ENCODE results near the gene DNAI1.

Gene DNAI1

GRCh38 chr9:34458013-34458958 lies at the start of gene DNAI1, which contains the start of gene FAM219A:
Gene DNAI1 (plus strand): TSS chr9:34458805. CDS start chr9:34459006, 201 bp downstream.
Gene FAM219A (minus strand): TSS chr9:34458570. CDS start chr9:34458263, 307 bp downstream.
- Histone ChIP-seq H4K20me1 (ENCODE audit: insufficient read depth) (no peaks in the 10 kb centered on the region), H3K9ac (peak within 1 kb of the TSS; percentile 71; the same call in 1 of the 2 replicates), H2AFZ (ENCODE audit: low read depth) (peak within 1 kb of the TSS; percentile 47; the same call in 1 of the 2 replicates), H3K27me3 (ENCODE audit: insufficient read depth, low read depth) (0 out of 2 replicates have a peak, but pooled peaks cover 2% of the 10 kb centered on the region), H3K4me1 (ENCODE audit: low read depth, poor library complexity, severe bottlenecking) (peaks cover 18% of the 10 kb centered on the region), H3K4me2 (peak within 1 kb of the TSS; percentile 77), H3K79me2 (ENCODE audit: insufficient read depth, low read depth) (peaks cover 25% of the 10 kb centered on the region), H3K27ac (peak within 1 kb of the TSS; percentile 50), H3K36me3 (ENCODE audit: insufficient read depth) (no peaks in the 10 kb centered on the region), H3K4me3 (IDR thresholded peaks at IDR 0.05; ENCODE audit: insufficient read depth, low read depth, low read length) (no peak within 1 kb of the TSS)
- TF ChIP-seq CTCF (conservative IDR thresholded peaks at IDR 0.05; ENCODE audit: low read depth, low read length) = no peak

- H3K36me3 ChIP-seq (ENCODE audit: insufficient read depth) = no peaks in the 10 kb centered on the region
- H4K20me1 ChIP-seq (ENCODE audit: insufficient read depth) = no peaks in the 10 kb centered on the region
- H3K4me3 ChIP-seq (IDR thresholded peaks at IDR 0.05; ENCODE audit: insufficient read depth, low read depth, low read length) = no peak overlapping the region
- no peak for TF ChIP-seq CTCF (conservative IDR thresholded peaks at IDR 0.05; ENCODE audit: low read depth, low read length)
- no peaks in the 10 kb centered on the region for H3K79me2 ChIP-seq (ENCODE audit: insufficient read depth, low read depth)
- no peak overlapping the region for H2AFZ ChIP-seq (ENCODE audit: low read depth)
- H3K4me1 ChIP-seq (ENCODE audit: low read depth, poor library complexity, severe bottlenecking) = no peaks in the 10 kb centered on the region
- H3K9ac ChIP-seq = no peak overlapping the region
- no peaks in the 10 kb centered on the region for H3K27me3 ChIP-seq (ENCODE audit: insufficient read depth, low read depth)
- H3K27ac ChIP-seq = no peak overlapping the region
- H3K4me2 ChIP-seq = no peak overlapping the region
These were observed 49.5 kb upstream of the DNAI1 start for GRCh38 chr9:34409154-34409553.

- no peak overlapping the region for H3K4me2 ChIP-seq
- no peaks in the 10 kb centered on the region for H3K4me1 ChIP-seq (ENCODE audit: low read depth, poor library complexity, severe bottlenecking)
- no peak overlapping the region for H2AFZ ChIP-seq (ENCODE audit: low read depth)
- no peaks in the 10 kb centered on the region for H3K79me2 ChIP-seq (ENCODE audit: insufficient read depth, low read depth)
- H3K4me3 ChIP-seq (IDR thresholded peaks at IDR 0.05; ENCODE audit: insufficient read depth, low read depth, low read length) = no peak overlapping the region
- H3K9ac ChIP-seq = no peak overlapping the region
- TF ChIP-seq CTCF (conservative IDR thresholded peaks at IDR 0.05; ENCODE audit: low read depth, low read length) = no peak
- no peak overlapping the region for H3K27ac ChIP-seq
- no peaks in the 10 kb centered on the region for H3K36me3 ChIP-seq (ENCODE audit: insufficient read depth)
- H3K27me3 ChIP-seq (ENCODE audit: insufficient read depth, low read depth) = no peaks in the 10 kb centered on the region
- no peaks in the 10 kb centered on the region for H4K20me1 ChIP-seq (ENCODE audit: insufficient read depth)
These were observed 46.3 kb upstream of the DNAI1 start for GRCh38 chr9:34412336-34412735.

- H3K27ac ChIP-seq = no peak overlapping the region
- no peaks in the 10 kb centered on the region for H3K4me1 ChIP-seq (ENCODE audit: low read depth, poor library complexity, severe bottlenecking)
- no peaks in the 10 kb centered on the region for H3K79me2 ChIP-seq (ENCODE audit: insufficient read depth, low read depth)
- no peak overlapping the region for H3K4me2 ChIP-seq
- H3K9ac ChIP-seq = no peak overlapping the region
- H3K27me3 ChIP-seq (ENCODE audit: insufficient read depth, low read depth) = no peaks in the 10 kb centered on the region
- no peaks in the 10 kb centered on the region for H4K20me1 ChIP-seq (ENCODE audit: insufficient read depth)
- H2AFZ ChIP-seq (ENCODE audit: low read depth) = no peak overlapping the region
- TF ChIP-seq CTCF (conservative IDR thresholded peaks at IDR 0.05; ENCODE audit: low read depth, low read length) = no peak
- no peak overlapping the region for H3K4me3 ChIP-seq (IDR thresholded peaks at IDR 0.05; ENCODE audit: insufficient read depth, low read depth, low read length)
- no peaks in the 10 kb centered on the region for H3K36me3 ChIP-seq (ENCODE audit: insufficient read depth)
These were observed 45.3 kb upstream of the DNAI1 start for GRCh38 chr9:34413231-34413852.
